GM19467 (cell line): ENCODE results near the gene PRDX1.
A peak's percentile ranks its signal among the peaks of the same experiment; 100 is the strongest.
"Not testable (repeated sequence)": the region's sequence is repeated elsewhere in the genome, so short reads cannot be mapped to it uniquely, and the experiment has no call there.

Source experiments
- ATAC-seq: cut with Tn5 transposase; IDR thresholded peaks from one replicate; pipeline ENCODE4 v1.9.1; 2021; ENCODE audit warnings: mild to moderate bottlenecking, moderate library complexity; ENCODE audit not compliant: unreplicated experiment

Gene PRDX1

GRCh38 chr1:45507195-45507594 lies 14.5 kb downstream of the PRDX1 start:
- no peak for ATAC-seq

- ATAC-seq, result no peak
These were observed 18.0 kb downstream of the PRDX1 start for GRCh38 chr1:45503462-45504360.

- ATAC-seq, result no peak
These were observed 20.2 kb downstream of the PRDX1 start for GRCh38 chr1:45501505-45501859.

GRCh38 chr1:45499415-45499769 lies 22.3 kb downstream of the PRDX1 start:
- ATAC-seq, result peak; percentile 3

GRCh38 chr1:45498279-45498678 lies 23.4 kb downstream of the PRDX1 start:
- ATAC-seq, result no peak

GRCh38 chr1:45493116-45493697 lies 28.5 kb downstream of the PRDX1 start:
- ATAC-seq, result no peak

- no peak for ATAC-seq
These were observed 29.0 kb downstream of the PRDX1 start for GRCh38 chr1:45492691-45493090.

- ATAC-seq, result no peak
These were observed 30.0 kb downstream of the PRDX1 start for GRCh38 chr1:45491487-45492260.

GRCh38 chr1:45490626-45491486 lies 30.8 kb downstream of the PRDX1 start, which contains the start of gene TESK2:
Gene TESK2 (minus strand): TSS chr1:45491163. CDS start chr1:45457785, 33,378 bp downstream.
- ATAC-seq, result peak; percentile 86

- no peak for ATAC-seq
These were observed 31.5 kb downstream of the PRDX1 start for GRCh38 chr1:45490121-45490625.

- ATAC-seq, result not testable (repeated sequence)
These were observed 32.3 kb downstream of the PRDX1 start for GRCh38 chr1:45489379-45489778.

- ATAC-seq, result no peak
These were observed 32.9 kb downstream of the PRDX1 start for GRCh38 chr1:45488666-45489377.

- ATAC-seq, result no peak
These were observed 35.7 kb downstream of the PRDX1 start for GRCh38 chr1:45485949-45486348.

- no peak for ATAC-seq
These were observed 42.5 kb downstream of the PRDX1 start for GRCh38 chr1:45479039-45479748.

- ATAC-seq, result no peak
These were observed 43.4 kb downstream of the PRDX1 start for GRCh38 chr1:45478121-45478814.

GRCh38 chr1:45477646-45478045 lies 44.0 kb downstream of the PRDX1 start:
- no peak for ATAC-seq

GRCh38 chr1:45474194-45474593 lies 47.5 kb downstream of the PRDX1 start:
- not testable (repeated sequence) for ATAC-seq

- ATAC-seq, result no peak
These were observed 48.4 kb downstream of the PRDX1 start for GRCh38 chr1:45473302-45473701.
